ENCODE data around the gene DYRK4.

DNA sequence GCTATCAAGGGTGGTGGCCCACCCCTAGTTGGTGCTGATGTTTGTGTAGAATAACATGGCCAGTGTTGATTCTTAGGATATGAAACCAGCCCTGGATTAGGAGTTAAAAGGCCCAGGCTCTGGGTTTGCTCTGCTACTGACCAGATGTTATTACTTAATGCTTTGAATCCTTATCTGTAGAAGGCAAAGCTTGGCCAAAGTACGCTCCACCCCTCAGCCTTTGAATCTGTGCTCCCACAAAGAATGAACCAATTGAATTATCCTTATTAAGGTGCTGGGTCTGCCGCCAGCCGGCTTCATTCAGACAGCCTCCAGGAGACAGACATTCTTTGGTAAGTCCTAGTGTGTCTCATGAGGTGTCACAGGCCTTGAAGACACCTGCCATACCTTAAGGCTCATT lies 45.0 kb downstream of the DYRK4 start:
- TF ChIP-seq, protein P1, sequence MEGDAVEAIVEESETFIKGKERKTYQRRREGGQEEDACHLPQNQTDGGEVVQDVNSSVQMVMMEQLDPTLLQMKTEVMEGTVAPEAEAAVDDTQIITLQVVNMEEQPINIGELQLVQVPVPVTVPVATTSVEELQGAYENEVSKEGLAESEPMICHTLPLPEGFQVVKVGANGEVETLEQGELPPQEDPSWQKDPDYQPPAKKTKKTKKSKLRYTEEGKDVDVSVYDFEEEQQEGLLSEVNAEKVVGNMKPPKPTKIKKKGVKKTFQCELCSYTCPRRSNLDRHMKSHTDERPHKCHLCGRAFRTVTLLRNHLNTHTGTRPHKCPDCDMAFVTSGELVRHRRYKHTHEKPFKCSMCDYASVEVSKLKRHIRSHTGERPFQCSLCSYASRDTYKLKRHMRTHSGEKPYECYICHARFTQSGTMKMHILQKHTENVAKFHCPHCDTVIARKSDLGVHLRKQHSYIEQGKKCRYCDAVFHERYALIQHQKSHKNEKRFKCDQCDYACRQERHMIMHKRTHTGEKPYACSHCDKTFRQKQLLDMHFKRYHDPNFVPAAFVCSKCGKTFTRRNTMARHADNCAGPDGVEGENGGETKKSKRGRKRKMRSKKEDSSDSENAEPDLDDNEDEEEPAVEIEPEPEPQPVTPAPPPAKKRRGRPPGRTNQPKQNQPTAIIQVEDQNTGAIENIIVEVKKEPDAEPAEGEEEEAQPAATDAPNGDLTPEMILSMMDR (conservative IDR thresholded peaks at IDR 0.05; ENCODE audit: low read depth, low read length) = no peak
- TF ChIP-seq EZH2phosphoT487 (IDR thresholded peaks at IDR 0.05; ENCODE audit: borderline replicate concordance, low read length) = no peak
